Colonic mucosa (tissue), 4 donors: ENCODE measurements around the gene PROSER3. TPM values are rescaled to one million over a fixed set of nuclear protein-coding genes. Genes with fewer than 3 reads are reported as not detected.
A peak's percentile ranks its signal among the peaks of the same experiment; 100 is the strongest.

Source experiments
- DNase-seq: peaks from one replicate; pipeline ENCODE4 v3.0.0-alpha.2; 2020
- H3K27ac ChIP-seq: fragments of 200-600 bp; one replicate; pipeline ENCODE4 v1.8.0; 2021
- H3K27me3 ChIP-seq: fragments of 200-600 bp; one replicate; pipeline ENCODE4 v1.8.0; 2021
- H3K36me3 ChIP-seq: fragments of 200-600 bp; one replicate; pipeline ENCODE4 v1.8.0; 2021
- H3K4me1 ChIP-seq: fragments of 200-600 bp; one replicate; pipeline ENCODE4 v1.8.0; 2021; ENCODE audit warnings: mild to moderate bottlenecking
- H3K4me3 ChIP-seq: fragments of 200-600 bp; one replicate; pipeline ENCODE4 v1.8.0; 2021
- H3K9ac ChIP-seq, 2 donors: one replicate each; pipeline ENCODE4 v1.7.0; 2013; ENCODE audit warnings: control low read depth in 2 of 2, low read depth in 2 of 2, low read length in 2 of 2
- H3K9me3 ChIP-seq: fragments of 200-600 bp; one replicate; pipeline ENCODE4 v1.8.0; 2021
- intact Hi-C: fragments of 100-400 bp; cut with DNase I; formaldehyde crosslinking; loops from one replicate; pipeline ENCODE4 v1.14.1; 2022
- total RNA-seq, 2 donors: library from RNA; stranded (reverse); fragmentation: NEBNext Ultra II Directional in 1 of 2; extraction: Animal tissue kit (Norgen Biotek cat#: 25700) in 1 of 2; gene quantifications; one replicate each; pipeline ENCODE4 v1.2.1, GENCODE V29; 2021
- TF ChIP-seq, protein P1 (sequence below): fragments of 200-600 bp; IDR thresholded peaks from one replicate; pipeline ENCODE4 v1.8.0; 2022; ENCODE audit warnings: antibody characterized with exemption, mild to moderate bottlenecking
- donor health status: healthy.
- donor health status: DM: no; HTN: no; CAD: no.
- donor health status: DM: no; HTN: no; CAD: no.

PROSER3 gene
- total RNA-seq, 2 donors from 2014 or later: 17.1 to 26.9 TPM

DNA sequence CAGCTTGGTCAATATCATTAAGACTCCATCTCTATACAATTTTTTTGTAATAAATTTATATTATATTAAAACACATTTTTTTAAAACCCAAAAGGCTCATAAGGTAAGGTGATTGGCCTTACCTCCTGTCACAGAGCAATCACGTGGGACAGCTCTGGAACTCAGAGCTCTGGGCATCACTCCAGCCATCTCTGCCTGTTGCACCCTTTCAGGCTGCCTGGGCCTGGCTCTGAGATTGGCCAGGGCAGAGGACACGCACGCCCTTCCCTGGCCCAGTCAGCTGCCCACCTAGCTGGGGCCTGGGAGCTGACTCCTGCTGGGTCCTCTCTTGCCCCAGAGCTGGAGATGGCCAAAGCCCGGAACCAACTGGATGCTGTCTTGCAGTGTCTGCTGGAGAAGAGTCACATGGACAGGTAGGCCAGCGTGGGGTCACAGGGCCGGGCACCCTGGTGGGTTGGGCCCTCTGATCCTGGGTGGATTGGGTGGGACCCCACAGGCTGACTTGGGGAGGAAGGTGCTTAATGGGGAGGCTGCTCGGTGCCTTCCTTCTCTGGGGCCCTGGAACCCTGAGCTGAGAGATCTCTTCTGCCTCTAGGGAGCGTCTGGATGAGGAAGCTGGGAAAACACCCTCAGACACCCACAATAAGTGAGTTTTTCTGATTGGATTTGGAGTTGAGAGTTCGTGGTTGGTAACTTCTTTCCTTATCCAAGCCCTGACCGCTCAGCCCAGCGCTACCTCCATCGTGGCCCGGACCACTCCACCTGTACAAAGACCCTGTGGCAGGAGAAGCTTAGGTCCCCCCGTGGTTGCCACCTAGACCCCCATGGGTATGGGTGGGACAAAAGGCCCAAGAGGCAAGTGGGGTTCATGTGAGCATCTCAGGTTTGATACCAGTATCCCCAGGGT, 5.9 kb upstream of the PROSER3 start:
- no peaks in the 10 kb centered on the region for H3K4me1 ChIP-seq
- DNase-seq: no peak

DNA sequence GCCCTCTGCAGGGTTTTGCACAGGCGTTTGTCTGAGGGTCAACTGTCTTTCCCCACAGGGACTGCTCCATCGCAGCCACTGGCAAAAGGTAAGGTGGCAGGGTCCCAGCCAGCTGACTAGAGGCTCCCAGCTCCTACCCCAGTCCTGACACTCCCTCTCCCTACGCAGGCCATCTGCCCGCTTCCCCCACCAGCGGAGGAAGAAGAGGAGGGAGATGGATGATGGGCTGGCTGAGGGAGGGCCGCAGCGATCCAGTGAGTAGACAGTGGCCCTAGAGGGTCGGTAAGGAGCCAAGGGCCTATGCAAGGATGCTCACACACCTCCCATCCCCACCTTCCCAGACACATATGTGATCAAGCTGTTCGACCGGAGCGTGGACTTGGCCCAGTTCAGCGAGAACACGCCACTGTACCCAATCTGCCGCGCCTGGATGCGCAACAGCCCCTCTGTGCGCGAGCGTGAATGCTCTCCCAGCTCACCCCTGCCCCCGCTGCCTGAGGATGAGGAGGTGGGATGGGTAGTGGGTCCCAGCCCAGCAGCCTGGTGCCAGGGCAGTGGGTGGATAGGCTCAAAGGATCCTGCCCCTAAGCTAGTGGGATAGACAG, 5.1 kb upstream of the PROSER3 start:
- Histone ChIP-seq H3K4me3 (no peak overlapping the region), H3K9me3 (no peaks in the 10 kb centered on the region), H3K27me3 (no peaks in the 10 kb centered on the region), H3K9ac (no peak overlapping the region), H3K27ac (no peak overlapping the region), H3K36me3 (peaks cover 5% of the 10 kb centered on the region), H3K4me1 (no peaks in the 10 kb centered on the region)
- DNase-seq: no peak
- intact Hi-C loops: no loop called here
- TF ChIP-seq, protein P1, sequence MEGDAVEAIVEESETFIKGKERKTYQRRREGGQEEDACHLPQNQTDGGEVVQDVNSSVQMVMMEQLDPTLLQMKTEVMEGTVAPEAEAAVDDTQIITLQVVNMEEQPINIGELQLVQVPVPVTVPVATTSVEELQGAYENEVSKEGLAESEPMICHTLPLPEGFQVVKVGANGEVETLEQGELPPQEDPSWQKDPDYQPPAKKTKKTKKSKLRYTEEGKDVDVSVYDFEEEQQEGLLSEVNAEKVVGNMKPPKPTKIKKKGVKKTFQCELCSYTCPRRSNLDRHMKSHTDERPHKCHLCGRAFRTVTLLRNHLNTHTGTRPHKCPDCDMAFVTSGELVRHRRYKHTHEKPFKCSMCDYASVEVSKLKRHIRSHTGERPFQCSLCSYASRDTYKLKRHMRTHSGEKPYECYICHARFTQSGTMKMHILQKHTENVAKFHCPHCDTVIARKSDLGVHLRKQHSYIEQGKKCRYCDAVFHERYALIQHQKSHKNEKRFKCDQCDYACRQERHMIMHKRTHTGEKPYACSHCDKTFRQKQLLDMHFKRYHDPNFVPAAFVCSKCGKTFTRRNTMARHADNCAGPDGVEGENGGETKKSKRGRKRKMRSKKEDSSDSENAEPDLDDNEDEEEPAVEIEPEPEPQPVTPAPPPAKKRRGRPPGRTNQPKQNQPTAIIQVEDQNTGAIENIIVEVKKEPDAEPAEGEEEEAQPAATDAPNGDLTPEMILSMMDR: no peak

More for the DNA sequence above, 5.9 kb upstream of the PROSER3 start:
- TF ChIP-seq, protein P1: no peak
- Histone ChIP-seq H3K9me3 (no peaks in the 10 kb centered on the region), H3K4me3 (no peak overlapping the region), H3K36me3 (peaks cover 5% of the 10 kb centered on the region), H3K27me3 (no peaks in the 10 kb centered on the region), H3K27ac (no peak overlapping the region), H3K9ac (no peak overlapping the region)
- intact Hi-C loops: no loop called here

DNA sequence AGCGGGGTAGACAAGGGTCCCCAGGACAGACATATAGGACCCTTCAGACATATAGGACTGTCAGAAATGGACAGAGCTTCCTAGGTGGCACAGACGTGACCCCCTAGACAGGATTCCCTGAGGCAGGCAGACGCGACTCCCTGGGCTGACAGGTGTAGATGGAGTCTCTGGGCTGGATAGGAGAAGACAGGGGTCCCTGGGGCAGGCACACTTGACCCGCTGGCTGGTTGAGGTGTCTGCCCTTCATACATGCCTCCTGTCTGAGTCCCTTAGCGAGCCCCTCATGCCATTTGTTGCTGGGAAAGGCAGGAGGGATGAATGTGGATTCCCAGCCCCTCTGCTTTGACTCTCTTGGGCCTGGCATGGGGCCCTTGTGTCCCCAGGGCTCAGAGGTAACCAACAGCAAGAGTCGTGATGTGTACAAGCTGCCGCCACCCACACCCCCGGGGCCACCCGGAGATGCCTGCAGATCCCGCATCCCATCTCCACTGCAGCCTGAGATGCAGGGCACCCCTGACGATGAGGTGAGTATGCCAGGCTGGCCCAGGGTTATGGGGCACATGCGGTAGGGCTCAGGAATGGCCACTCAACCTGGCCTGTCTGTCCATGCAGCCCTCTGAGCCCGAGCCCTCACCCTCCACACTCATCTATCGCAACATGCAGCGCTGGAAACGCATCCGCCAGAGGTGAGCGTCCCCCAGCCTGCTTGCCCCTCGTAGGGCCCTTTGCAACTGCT, 4.2 kb upstream of the PROSER3 start:
- Histone ChIP-seq H3K9me3 (no peaks in the 10 kb centered on the region), H3K4me3 (no peak overlapping the region), H3K27ac (no peak overlapping the region), H3K9ac (no peak overlapping the region), H3K27me3 (no peaks in the 10 kb centered on the region), H3K36me3 (peaks cover 5% of the 10 kb centered on the region), H3K4me1 (no peaks in the 10 kb centered on the region)
- intact Hi-C loops: no loop called here
- TF ChIP-seq, protein P1: no peak
- no peak for DNase-seq

DNA sequence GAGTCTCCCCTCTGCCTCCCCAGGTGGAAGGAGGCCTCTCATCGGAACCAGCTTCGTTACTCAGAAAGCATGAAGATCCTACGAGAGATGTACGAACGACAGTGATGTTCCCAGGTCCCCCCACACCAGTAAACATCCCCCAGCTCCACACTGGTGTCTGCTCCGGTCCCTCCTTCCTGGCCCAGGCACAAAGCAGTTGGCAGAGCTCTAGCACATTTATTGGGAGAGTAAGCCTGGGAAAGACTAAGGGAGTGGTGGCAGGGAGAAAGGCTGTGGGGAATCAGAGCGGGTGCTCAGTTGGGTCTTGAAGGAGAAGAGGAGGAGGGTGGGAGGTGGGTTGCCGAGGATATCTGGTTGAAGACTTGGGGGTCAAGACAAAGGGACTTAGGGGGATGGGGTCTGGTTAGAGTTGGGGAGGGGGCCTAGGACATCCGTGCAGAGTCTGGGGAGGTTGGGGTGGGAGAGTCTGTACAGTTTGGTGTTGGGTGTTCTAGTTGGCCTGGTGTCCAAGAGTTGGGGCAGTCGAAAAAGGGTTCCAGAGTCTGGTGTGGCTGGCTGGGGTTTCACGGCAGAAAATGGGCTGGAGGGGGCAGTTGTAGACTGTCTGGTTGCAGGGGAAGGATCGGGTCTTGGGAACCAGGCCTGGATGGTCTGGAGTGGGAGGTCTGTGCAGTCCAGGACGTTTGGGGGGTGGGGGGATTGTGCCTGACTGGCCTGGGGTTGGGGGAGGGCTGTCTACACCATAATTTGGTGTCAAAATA, 3.4 kb upstream of the PROSER3 start:
- Histone ChIP-seq H3K4me1 (no peaks in the 10 kb centered on the region), H3K36me3 (peaks cover 5% of the 10 kb centered on the region), H3K9me3 (no peaks in the 10 kb centered on the region), H3K9ac (peak overlapping the region in 1 of 2 donors; percentile 30), H3K27me3 (no peaks in the 10 kb centered on the region), H3K27ac (no peak overlapping the region), H3K4me3 (no peak overlapping the region)
- DNase-seq: no peak
- TF ChIP-seq, protein P1: no peak
- intact Hi-C loops: no loop called here

DNA sequence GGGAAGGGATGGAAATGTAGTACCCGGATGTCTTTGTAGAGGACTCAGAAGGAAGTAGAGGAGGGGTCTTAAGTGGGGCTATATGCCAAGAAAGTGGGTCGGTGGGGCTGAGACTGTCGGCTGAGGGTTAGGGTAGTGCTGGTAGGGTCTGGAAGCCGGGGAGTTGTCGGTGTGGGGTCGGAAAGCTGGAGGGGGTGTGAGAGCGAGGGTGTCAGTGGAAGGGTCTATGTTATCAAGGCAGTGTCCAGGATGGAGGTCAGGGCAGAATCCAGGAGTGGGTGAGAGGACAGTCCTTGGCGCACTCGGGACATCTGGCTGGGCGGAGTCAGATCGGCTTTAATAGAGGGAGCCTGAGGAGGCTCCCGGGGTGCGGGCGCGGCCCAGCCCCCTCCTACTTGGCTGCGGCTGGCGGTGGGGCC, 2.8 kb upstream of the PROSER3 start:
- H3K36me3 ChIP-seq: peaks cover 5% of the 10 kb centered on the region
- no peaks in the 10 kb centered on the region for H3K27me3 ChIP-seq
- no peaks in the 10 kb centered on the region for H3K9me3 ChIP-seq
- peak overlapping the region; percentile 26 for H3K4me3 ChIP-seq
- H3K9ac ChIP-seq: peak overlapping the region; percentile 30 to 55
- DNase-seq: no peak
- no peak overlapping the region for H3K27ac ChIP-seq
- intact Hi-C loops: no loop called here
- no peaks in the 10 kb centered on the region for H3K4me1 ChIP-seq
- TF ChIP-seq, protein P1: no peak
